SW 1271 (cell line): ENCODE results near the gene NTPCR.
"Not testable (repeated sequence)": the region's sequence is repeated elsewhere in the genome, so short reads cannot be mapped to it uniquely, and the experiment has no call there.

ENCODE experiments used
- DNase-seq, 2 experiments: peaks; one replicate each; lab custom pipeline; 2025; lab: John Stamatoyannopoulos, UW

The NTPCR gene

GRCh38 chr1:232950197-232951176 is at the start of gene NTPCR:
TSS of gene NTPCR (plus strand) at chr1:232950611. CDS start at chr1:232950711, 100 bp downstream.
- peak; percentile 33 to 71 for DNase-seq

GRCh38 chr1:232900818-232901217 is 49.6 kb upstream of the NTPCR start:
- no peak for DNase-seq

GRCh38 chr1:232901255-232901654 is 49.2 kb upstream of the NTPCR start:
- no peak for DNase-seq

- no peak for DNase-seq
Observed at GRCh38 chr1:232902774-232903350, 47.5 kb upstream of the NTPCR start.

- DNase-seq, result no peak
Observed at GRCh38 chr1:232904131-232904530, 46.3 kb upstream of the NTPCR start.

- DNase-seq, result no peak
Observed at GRCh38 chr1:232904566-232904965, 45.8 kb upstream of the NTPCR start.

GRCh38 chr1:232905331-232906034 is 44.9 kb upstream of the NTPCR start:
- no peak for DNase-seq

- DNase-seq, result no peak
Observed at GRCh38 chr1:232906441-232906840, 44.0 kb upstream of the NTPCR start.

GRCh38 chr1:232908831-232909230 is 41.6 kb upstream of the NTPCR start:
- no peak for DNase-seq

- DNase-seq, result no peak
Observed at GRCh38 chr1:232909752-232910151, 40.7 kb upstream of the NTPCR start.

- DNase-seq, result no peak
Observed at GRCh38 chr1:232911027-232911599, 39.3 kb upstream of the NTPCR start.

GRCh38 chr1:232912845-232913580 is 37.4 kb upstream of the NTPCR start:
- DNase-seq, result no peak

- DNase-seq, result not testable (repeated sequence)
Observed at GRCh38 chr1:232914271-232914670, 36.1 kb upstream of the NTPCR start.

GRCh38 chr1:232915212-232915611 is 35.2 kb upstream of the NTPCR start:
- DNase-seq, result no peak

- no peak for DNase-seq
Observed at GRCh38 chr1:232917053-232917452, 33.4 kb upstream of the NTPCR start.

- DNase-seq, result no peak
Observed at GRCh38 chr1:232921381-232921780, 29.0 kb upstream of the NTPCR start.

- no peak for DNase-seq
Observed at GRCh38 chr1:232922485-232922884, 27.9 kb upstream of the NTPCR start.

- DNase-seq, result no peak
Observed at GRCh38 chr1:232923739-232924386, 26.5 kb upstream of the NTPCR start.

- DNase-seq, result no peak
Observed at GRCh38 chr1:232924874-232925273, 25.5 kb upstream of the NTPCR start.

GRCh38 chr1:232925421-232926220 is 24.8 kb upstream of the NTPCR start:
- DNase-seq, result no peak
